PC-3 (cell line): ENCODE data around the gene KANK2. TPM values are rescaled to one million over a fixed set of nuclear protein-coding genes. Genes with fewer than 3 reads are reported as not detected.

Experiments
- ATAC-seq: fragments of 200-7000 bp; cut with Tn5 transposase; 2 replicates; pipeline ENCODE4 v1.9.1; 2020; ENCODE audit warnings: mild to moderate bottlenecking, moderate library complexity
- BruUV-seq: library from RNA; stranded (reverse); fragments of 400-500 nt; replicated peaks from 2 replicates; lab custom pipeline; 2021; lab: Mats Ljungman, UMichigan
- CTCF ChIA-PET: fragments of 300-600 bp; sonication (Branson Sonifier 250); formaldehyde crosslinking; loops from one replicate; lab custom pipeline; 2022; ENCODE audit warnings: antibody characterized with exemption; lab: Charles Lee
- POLR2A ChIA-PET: fragments of 300-600 bp; sonication (Branson Sonifier 250); formaldehyde crosslinking; loops from one replicate; lab custom pipeline; 2022; ENCODE audit warnings: antibody characterized with exemption; ENCODE audit not compliant: unreplicated experiment; lab: Charles Lee
- DNase-seq: peaks from one replicate; pipeline ENCODE4 v3.0.0-alpha.2; 2015
- H2AFZ ChIP-seq: fragments of 300-600 bp; sonication (generic); 2 replicates; pipeline ENCODE4 v1.6.0; 2016; ENCODE audit warnings: antibody characterized with exemption, low read length
- H3F3A ChIP-seq: fragments of 300-600 bp; sonication (generic); one replicate; pipeline ENCODE4 v1.6.0; 2017; ENCODE audit warnings: antibody characterized with exemption, low read length, control low read depth, mild to moderate bottlenecking; ENCODE audit not compliant: unreplicated experiment
- H3K27ac ChIP-seq: fragments of 300-600 bp; sonication (generic); 2 replicates; pipeline ENCODE4 v1.5.1; 2016; ENCODE audit warnings: mild to moderate bottlenecking, low read length
- H3K27me3 ChIP-seq: fragments of 300-600 bp; sonication (generic); 2 replicates; pipeline ENCODE4 v1.6.1; 2016; ENCODE audit warnings: low read length, mixed read lengths
- H3K36me3 ChIP-seq: fragments of 300-600 bp; sonication (generic); 2 replicates; pipeline ENCODE4 v1.6.1; 2016; ENCODE audit warnings: low read depth, mixed run types, low read length, mixed read lengths
- H3K4me1 ChIP-seq: fragments of 300-600 bp; sonication (generic); 2 replicates; pipeline ENCODE4 v1.5.1; 2016; ENCODE audit warnings: low read length; ENCODE audit not compliant: insufficient read depth
- H3K4me2 ChIP-seq: fragments of 300-600 bp; sonication (generic); 2 replicates; pipeline ENCODE4 v1.6.0; 2016; ENCODE audit warnings: low read length
- H3K4me3 ChIP-seq: fragments of 300-600 bp; sonication (generic); 2 replicates; pipeline ENCODE4 v1.5.1; 2016; ENCODE audit warnings: mild to moderate bottlenecking, low read length, mixed read lengths
- H3K79me2 ChIP-seq: fragments of 300-600 bp; sonication (generic); 2 replicates; pipeline ENCODE4 v1.6.1; 2017; ENCODE audit warnings: low read length, mixed read lengths
- H3K9ac ChIP-seq: fragments of 300-600 bp; sonication (generic); 2 replicates; pipeline ENCODE4 v1.6.0; 2016; ENCODE audit warnings: mild to moderate bottlenecking, low read length
- H3K9me2 ChIP-seq: fragments of 300-600 bp; sonication (generic); replicated peaks from 2 replicates; pipeline ENCODE4 v1.6.1; 2016; ENCODE audit warnings: mixed run types, low read length, mixed read lengths
- H3K9me3 ChIP-seq: fragments of 300-600 bp; sonication (generic); 2 replicates; pipeline ENCODE4 v1.6.1; 2016; ENCODE audit warnings: low read length, mixed read lengths
- H4K20me1 ChIP-seq: fragments of 300-600 bp; sonication (generic); 2 replicates; pipeline ENCODE4 v1.6.1; 2016; ENCODE audit warnings: low read length, mixed read lengths
- EZH2 ChIP-seq: fragments of 300-600 bp; sonication (generic); IDR thresholded peaks from one replicate; pipeline ENCODE4 v1.6.1; 2017; ENCODE audit warnings: antibody characterized with exemption, mild to moderate bottlenecking, low read length; ENCODE audit not compliant: unreplicated experiment
- EZH2phosphoT487 ChIP-seq: fragments of 300-600 bp; sonication (generic); IDR thresholded peaks from 2 replicates; pipeline ENCODE4 v1.6.1; 2018; ENCODE audit warnings: mild to moderate bottlenecking, antibody characterized with exemption, low read length, borderline replicate concordance
- intact Hi-C: fragments of 100-400 bp; cut with micrococcal nuclease; formaldehyde crosslinking; loops from 2 replicates; pipeline ENCODE4 v1.9.0; 2023
- total RNA-seq: library from RNA; depleted of rRNA; stranded (reverse); fragments of >200 nt; gene quantifications from 2 replicates; pipeline ENCODE4 v1.2.3, GENCODE V29; 2014
- TF ChIP-seq, protein P1 (sequence below): fragments of 300-600 bp; sonication (generic); conservative IDR thresholded peaks from 2 replicates; pipeline ENCODE4 v1.5.1; 2017; ENCODE audit warnings: antibody characterized with exemption, low read depth, mild to moderate bottlenecking, low read length

Gene KANK2
- total RNA-seq, 1 experiment from 2014 or later: 98.4 TPM

DNA sequence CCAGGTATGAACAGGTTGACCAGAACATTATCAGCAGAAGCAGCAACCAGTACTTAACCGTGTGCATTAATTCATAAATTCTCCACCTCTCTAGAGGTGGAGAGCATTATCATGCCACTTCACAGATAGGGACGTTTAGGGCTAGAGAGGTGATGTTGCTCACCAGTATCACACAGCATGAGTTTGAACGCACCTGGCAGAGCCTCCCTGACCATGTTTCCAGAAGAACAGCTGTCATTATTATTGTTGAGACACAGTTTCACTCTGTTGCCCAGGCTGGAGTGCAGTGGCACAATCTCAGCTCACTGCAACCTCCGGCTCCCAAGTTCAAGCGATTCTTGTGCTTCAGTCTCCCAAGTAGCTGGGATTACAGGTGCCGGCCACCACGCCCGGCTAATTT lies 6.8 kb downstream of the KANK2 start:
- no peaks in the 10 kb centered on the region for H4K20me1 ChIP-seq
- H3K79me2 ChIP-seq: peaks cover 3% of the 10 kb centered on the region
- H3K4me3 ChIP-seq: no peak overlapping the region
- H3K4me2 ChIP-seq: no peak overlapping the region
- DNase-seq (no peak), ATAC-seq (no peak)
- peaks cover 22% of the 10 kb centered on the region for H3K36me3 ChIP-seq
- TF ChIP-seq EZH2phosphoT487: no peak
- H3K4me1 ChIP-seq: peaks cover 5% of the 10 kb centered on the region; the same call in 1 of the 2 replicates
- ChIA-PET CTCF (no interaction called here), POLR2A (no interaction called here)
- no peak overlapping the region for H2AFZ ChIP-seq
- H3F3A ChIP-seq: no peaks in the 10 kb centered on the region
- BruUV-seq: no TSS peak
- no peaks in the 10 kb centered on the region for H3K9me3 ChIP-seq
- intact Hi-C loops: no loop called here
- no peaks in the 10 kb centered on the region for H3K27me3 ChIP-seq
- H3K27ac ChIP-seq: no peak overlapping the region
- no peaks in the 10 kb centered on the region for H3K9me2 ChIP-seq
- H3K9ac ChIP-seq: no peak overlapping the region

DNA sequence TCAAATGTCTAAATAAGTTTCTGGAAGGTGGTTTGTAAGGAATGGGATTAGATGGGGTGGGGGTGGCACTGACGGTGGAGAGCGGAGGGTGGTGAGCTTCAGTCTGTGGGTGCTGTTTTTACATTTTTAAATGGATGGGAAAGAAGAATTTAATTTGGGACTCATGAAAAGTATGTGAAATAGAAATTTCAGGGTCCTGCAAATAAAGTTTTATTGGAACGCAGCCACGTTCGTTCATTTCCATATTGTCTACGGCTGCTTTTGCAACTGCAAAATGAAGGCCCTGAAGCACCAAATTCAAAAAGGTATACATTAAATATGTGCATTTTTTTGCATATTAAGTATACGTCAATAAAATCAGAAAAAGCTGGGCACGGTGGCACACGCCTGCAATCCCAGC lies 9.9 kb downstream of the KANK2 start:
- no peaks in the 10 kb centered on the region for H3K27me3 ChIP-seq
- no peaks in the 10 kb centered on the region for H3K79me2 ChIP-seq
- peaks cover 18% of the 10 kb centered on the region for H3K36me3 ChIP-seq
- no peak overlapping the region for H3K27ac ChIP-seq
- POLR2A ChIA-PET: no interaction called here
- DNase-seq: no peak
- H3K4me1 ChIP-seq: no peaks in the 10 kb centered on the region
- no peak overlapping the region for H3K4me2 ChIP-seq
- CTCF ChIA-PET: interaction anchor here (0.6 kb wide), 1 partner anchor 16 kb away, joined by 3 read pairs; no protein-coding TSS in a partner anchor
- no peaks in the 10 kb centered on the region for H3K9me2 ChIP-seq
- no peak overlapping the region for H3K9ac ChIP-seq
- no peak overlapping the region for H2AFZ ChIP-seq
- TF ChIP-seq, protein P1, sequence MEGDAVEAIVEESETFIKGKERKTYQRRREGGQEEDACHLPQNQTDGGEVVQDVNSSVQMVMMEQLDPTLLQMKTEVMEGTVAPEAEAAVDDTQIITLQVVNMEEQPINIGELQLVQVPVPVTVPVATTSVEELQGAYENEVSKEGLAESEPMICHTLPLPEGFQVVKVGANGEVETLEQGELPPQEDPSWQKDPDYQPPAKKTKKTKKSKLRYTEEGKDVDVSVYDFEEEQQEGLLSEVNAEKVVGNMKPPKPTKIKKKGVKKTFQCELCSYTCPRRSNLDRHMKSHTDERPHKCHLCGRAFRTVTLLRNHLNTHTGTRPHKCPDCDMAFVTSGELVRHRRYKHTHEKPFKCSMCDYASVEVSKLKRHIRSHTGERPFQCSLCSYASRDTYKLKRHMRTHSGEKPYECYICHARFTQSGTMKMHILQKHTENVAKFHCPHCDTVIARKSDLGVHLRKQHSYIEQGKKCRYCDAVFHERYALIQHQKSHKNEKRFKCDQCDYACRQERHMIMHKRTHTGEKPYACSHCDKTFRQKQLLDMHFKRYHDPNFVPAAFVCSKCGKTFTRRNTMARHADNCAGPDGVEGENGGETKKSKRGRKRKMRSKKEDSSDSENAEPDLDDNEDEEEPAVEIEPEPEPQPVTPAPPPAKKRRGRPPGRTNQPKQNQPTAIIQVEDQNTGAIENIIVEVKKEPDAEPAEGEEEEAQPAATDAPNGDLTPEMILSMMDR: no peak
- TF ChIP-seq EZH2phosphoT487: no peak
- TF ChIP-seq EZH2: no peak
- H3K4me3 ChIP-seq: no peak overlapping the region
- no peak for ATAC-seq
- intact Hi-C loops: no loop called here
- H4K20me1 ChIP-seq: no peaks in the 10 kb centered on the region
- BruUV-seq: no TSS peak
- H3F3A ChIP-seq: no peaks in the 10 kb centered on the region
- no peaks in the 10 kb centered on the region for H3K9me3 ChIP-seq

DNA sequence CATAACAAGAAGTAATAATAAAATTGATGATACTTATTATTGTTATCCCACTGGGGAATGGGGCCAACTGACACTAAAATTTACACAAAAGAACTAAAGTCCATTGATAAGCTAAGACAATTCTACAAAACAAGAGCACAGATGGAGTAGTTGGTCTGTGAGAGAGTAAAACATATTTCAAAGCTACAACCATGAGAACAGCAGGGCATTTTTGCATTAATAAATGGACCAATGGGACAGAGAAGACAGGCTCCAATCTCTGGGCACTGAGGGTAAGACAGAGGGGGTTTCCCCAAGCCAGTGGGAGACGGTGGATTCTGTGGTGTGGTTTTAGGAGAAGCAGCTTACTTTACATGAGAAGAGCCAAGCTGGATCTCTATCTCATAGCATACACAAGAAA lies 14.4 kb downstream of the KANK2 start:
- H3K36me3 ChIP-seq: peaks cover 10% of the 10 kb centered on the region
- H3K4me3 ChIP-seq: no peak overlapping the region
- H3F3A ChIP-seq: no peaks in the 10 kb centered on the region
- ChIA-PET POLR2A (no interaction called here), CTCF (no interaction called here)
- ATAC-seq: no peak
- H4K20me1 ChIP-seq: no peaks in the 10 kb centered on the region
- H3K79me2 ChIP-seq: no peaks in the 10 kb centered on the region
- H3K4me2 ChIP-seq: no peak overlapping the region
- no peaks in the 10 kb centered on the region for H3K9me2 ChIP-seq
- H3K9ac ChIP-seq: no peak overlapping the region
- H3K27me3 ChIP-seq: no peaks in the 10 kb centered on the region
- intact Hi-C loops: no loop called here
- BruUV-seq: no TSS peak
- H3K27ac ChIP-seq: no peak overlapping the region
- no peak for DNase-seq
- no peak for TF ChIP-seq EZH2phosphoT487
- no peak for TF ChIP-seq EZH2
- TF ChIP-seq, protein P1: no peak
- no peak overlapping the region for H2AFZ ChIP-seq
- no peaks in the 10 kb centered on the region for H3K9me3 ChIP-seq
- peaks cover 7% of the 10 kb centered on the region for H3K4me1 ChIP-seq
